Activated CD4-positive, alpha-beta T cell treated with anti-CD3 and anti-CD28 coated beads for 24 hours (primary cell): ENCODE results near the gene ADPRH.

ENCODE experiments used
- DNase-seq, 2 donors: peaks; one replicate each; pipeline ENCODE4 v3.0.0-alpha.2; 2020; ENCODE audit warnings: low read depth in 2 of 2

Gene ADPRH

DNA sequence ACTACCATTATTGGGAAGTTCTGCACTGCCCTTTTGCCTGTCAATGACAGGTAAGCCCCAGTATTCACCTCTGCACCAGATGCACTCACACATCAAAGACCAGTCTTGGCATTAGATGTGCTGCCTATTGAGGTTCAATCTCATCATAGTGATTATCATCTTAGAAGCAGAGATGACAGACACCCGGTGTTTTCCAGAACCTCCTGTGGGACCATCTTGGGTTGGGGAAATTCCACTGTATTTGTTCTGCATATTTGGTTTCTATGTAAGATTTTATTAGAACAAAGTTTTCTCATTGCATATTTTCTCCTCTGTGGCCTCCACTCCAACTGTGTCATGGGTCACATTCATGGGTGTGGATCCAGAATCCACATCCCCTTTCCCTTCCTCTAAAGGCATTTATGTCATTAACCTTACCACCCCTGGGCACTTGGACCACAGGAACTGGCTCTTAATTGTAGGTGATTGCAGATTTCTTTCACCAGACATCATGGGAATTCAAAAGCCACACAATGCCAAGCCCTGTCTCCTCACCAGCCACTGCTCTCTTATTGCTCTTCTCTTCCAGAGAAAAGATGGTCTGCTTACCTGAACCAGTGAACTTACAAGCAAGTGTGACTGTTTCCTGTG is 49.6 kb downstream of the ADPRH start:
- no peak for DNase-seq

DNA sequence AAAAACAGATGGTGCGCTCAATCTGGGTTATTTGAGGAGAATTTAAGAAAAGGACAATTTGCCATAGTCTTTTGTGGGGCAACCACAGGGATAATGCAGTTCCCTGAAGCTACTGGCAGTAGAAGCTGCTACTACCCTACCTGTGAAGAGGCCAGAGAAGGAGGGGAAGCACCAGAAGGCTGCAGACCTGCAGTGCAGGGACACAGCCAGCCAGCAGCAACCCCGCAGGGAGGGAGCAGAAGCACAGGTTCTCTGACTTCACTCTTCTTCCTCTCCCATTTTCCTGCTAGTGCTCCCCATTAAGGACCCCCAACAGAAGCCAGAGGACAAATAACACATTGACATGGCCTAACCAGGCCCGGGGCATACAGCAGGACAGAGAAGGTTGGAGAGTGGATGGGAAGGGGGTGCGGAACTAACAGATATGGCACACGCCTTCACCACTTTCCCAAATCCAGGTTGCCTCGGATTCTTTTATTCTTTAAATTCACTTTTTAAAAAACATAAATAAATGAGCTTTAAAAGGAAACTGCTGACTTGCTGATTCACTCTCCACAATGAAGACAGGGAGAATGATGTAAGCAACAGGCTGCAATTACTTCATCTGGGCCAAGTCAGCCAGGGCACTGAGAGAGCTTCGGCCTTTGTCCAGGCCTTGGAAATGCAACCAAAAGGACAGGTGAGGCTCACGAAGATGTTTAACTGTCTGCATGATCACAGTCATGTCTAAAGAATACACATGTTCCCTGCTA is 51.0 kb downstream of the ADPRH start:
- DNase-seq: no peak

DNA sequence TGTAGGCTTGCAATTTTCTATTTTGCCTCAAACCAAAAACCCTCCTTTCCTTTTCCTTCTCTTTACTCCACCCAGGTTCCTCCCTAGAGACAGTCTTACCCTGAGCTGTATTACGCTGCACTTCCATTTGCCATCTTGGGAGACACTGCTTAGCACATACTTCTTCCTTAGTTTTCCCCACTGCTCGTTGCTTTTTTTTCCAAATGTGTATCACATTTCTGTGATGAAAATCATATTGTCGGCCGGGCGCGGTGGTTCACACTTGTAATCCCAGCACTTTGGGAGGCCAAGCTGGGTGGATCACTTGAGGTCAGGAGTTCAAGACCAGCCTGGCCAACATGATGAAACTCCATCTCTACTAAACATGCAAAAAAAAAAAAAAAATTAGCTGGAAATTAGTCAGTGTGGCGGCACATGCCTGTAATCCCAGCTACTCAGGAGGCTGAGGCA is 51.6 kb downstream of the ADPRH start:
- DNase-seq: no peak

DNA sequence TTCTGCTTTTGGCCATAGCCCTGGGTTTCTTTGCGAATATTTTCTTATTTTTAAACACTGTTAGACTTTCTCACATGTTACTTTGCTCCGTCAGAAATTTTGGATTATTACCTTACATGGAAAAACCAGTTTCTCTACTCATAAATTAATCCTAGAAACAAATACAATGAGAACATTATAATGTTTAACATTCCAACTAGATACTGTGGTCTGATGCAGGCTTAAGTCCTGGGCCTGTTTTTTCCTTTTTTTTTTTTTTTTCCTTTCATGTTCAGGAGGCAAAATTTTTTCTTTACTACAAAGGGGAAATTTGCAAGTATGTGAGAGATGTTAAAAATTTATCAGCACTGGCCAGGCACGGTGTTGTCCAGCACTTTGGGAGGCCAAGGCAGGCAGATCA is 52.2 kb downstream of the ADPRH start:
- no peak for DNase-seq

DNA sequence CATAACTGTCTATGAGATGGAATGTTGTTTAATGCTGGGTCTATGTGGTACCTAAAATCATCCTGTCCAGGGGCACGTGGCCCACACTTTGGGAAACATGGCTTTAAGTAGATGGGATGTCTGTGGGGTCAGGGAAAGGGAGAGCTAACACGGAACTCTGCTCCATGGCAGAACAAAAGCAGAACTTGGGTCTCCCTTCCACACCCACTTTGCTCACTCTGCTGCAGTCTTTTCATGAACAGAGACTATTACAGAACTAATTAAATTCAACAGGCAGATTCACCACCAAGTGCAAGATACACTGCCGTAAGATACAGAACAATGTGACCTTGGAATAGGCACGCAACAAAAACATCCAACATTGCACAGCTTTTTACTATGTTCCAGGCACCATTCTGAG is 52.9 kb downstream of the ADPRH start:
- DNase-seq: no peak

DNA sequence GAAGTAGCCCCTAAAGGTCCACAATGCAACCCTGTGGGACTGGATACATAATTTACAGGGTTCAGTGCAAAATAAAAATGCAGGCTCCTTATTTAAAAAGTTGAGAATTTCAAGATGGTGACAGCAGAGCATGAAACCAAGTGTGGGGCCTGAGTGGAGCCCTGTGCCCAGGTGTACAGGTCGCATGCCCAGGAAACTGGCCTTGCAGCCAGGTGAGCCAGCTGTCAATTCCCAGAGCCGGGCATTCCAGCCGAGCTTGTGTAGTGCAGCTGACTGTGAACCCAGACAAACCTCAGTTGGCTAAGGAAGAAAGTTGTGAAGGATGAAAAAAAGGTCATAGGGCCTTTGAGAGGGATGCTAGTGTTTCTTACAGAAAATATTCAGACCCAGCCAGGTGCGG is 53.5 kb downstream of the ADPRH start:
- no peak for DNase-seq

DNA sequence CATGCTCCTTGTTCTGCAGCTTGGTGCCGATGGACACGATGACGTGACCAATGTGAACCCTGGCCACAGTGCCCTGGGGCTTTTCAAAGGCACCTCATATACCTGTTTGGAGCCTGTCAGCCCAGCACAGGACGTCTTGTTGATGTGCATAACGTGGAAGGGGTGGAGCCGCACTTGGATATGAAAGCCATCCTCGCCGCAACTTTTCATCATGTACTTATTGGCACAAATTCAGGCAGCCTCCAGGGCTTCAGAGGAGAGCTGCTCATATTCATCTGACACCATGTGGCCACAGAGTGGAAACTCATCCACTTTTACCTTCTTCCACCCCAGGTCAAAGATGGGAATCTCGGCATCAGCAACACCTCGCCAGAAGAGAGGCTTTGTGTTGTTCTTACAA is 56.4 kb downstream of the ADPRH start:
- DNase-seq: no peak

DNA sequence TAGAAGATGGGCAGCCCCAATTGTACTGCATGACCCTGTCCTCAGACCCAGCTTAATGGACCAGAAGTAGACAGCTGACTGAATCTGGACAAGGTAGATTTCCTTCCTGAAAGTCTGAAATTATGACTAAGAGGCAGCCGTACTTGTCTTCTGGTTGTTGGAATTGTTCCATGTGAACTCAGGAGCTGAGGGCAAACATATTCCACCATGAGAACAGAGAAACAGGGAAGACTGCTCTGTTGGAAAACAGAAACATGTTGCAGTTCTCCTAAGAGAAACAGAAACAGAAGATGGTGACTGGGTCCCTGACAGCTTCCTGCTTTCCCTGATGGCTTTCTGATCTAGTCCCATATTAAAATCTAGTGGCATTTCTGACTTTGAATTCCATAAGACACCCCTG is 57.0 kb downstream of the ADPRH start:
- DNase-seq: no peak

DNA sequence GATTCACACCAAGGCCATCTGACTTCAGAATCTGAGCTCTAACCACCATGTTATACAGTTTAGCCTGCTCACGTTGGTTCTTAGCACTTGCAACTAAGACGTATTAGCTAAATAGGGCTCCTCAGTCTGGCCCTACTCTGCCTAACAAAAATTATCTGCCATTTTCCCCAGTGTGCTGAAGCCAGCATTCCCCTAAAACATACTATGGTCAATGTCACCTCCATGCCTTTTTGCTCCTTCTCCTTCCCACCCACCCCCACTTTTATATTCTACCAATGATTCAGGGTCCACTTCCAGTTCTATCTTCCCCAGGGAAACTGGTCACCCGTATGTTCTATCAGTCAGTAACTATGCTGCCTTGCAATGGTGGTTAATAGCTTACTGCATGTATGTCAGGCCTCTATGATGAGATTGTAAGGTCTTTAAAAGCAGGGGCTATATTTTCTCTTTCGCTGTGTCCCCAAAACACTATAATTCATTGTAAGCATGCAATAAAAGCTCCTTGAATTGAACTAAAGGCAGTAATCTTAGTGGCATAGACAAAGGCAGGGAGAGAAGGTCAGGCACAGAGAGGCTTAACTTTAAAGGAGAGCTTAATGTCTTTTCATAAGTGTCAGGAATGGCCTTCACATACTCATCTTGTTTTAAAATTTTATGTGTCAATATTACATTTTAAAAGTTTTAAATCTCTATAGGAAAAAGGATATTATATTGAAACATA is 57.8 kb downstream of the ADPRH start:
- no peak for DNase-seq

DNA sequence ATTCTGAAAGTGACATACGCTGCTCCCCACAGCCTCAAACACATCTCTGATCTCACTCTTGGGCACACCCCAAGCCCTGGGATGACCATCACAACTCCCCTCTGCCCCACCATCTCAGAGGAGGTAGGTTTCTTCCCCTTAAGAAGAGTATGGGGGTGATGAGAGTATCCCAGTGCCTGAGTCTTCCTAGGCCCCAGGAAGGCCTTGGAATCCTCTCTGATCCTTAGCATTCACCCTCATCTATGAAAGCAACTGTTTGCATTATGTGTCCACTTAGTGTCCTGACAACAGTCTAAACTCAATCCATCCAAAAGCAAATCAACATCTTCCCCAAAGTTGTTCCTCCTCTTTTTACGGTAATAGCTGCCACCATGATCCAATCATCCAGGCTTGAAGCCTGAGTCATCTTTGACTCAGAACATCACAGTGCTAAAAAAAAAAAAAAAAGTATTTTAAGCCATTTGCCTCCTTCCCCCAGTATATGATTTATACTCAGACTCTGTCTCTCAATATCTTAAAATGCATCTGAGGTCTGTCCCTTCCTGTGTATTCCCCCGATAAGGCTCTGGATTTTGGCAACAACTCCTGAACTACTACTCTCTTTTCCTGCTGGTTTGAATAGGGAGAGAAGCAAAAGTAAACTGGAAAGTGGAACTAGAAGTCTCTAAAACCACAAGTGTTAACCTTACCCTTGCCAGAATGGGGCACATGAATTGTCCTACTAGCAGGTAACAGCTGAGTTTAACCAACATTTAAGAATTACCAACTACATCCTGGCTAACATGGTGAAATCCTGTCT is 58.6 kb downstream of the ADPRH start:
- no peak for DNase-seq
